Tibial nerve (tissue), 4 donors: ENCODE results near the gene CASTOR1.

ENCODE experiments used
- EP300 ChIP-seq, 2 donors: sonication (generic); formaldehyde crosslinking; IDR thresholded peaks; one replicate each; pipeline ENCODE4 v1.6.1; 2017; ENCODE audit warnings: antibody characterized with exemption in 2 of 2, mild to moderate bottlenecking in 1 of 2
- POLR2A ChIP-seq, 2 donors: fragments of 450-650 bp; IDR thresholded peaks; one replicate each; pipeline ENCODE4 v1.6.1; 2017; ENCODE audit warnings: antibody characterized with exemption in 2 of 2, mild to moderate bottlenecking in 2 of 2, moderate library complexity in 2 of 2
- TF ChIP-seq, protein P1 (sequence below), 5 experiments: fragments of 200-600 bp in 3 of 5; fragments of 450-650 bp in 2 of 5; sonication (generic) in 3 of 5; IDR thresholded peaks; one replicate each; pipeline ENCODE4 v1.5.1; 2016 to 2019; ENCODE audit warnings: antibody characterized with exemption in 5 of 5, mild to moderate bottlenecking in 3 of 5, moderate library complexity in 2 of 5

DNA sequence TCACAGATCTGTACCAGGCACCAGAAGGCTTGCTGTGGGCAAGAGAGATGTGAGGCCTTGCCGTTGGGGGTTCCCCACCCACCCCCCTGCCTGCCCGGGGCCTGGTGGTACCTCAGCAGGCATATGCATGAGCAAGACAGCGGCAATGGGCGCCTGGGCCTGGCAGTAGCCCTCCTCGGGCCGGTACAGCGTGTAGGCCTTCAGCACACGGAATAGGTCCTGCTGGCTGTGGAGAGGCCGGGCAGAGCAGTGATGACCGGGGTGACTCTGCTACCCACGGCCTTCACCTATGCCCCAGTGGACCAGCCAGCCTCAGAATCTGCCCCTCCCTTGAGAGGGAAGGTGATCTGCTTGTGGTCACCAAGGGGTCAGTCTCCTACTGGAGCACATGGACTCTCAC lies 5.5 kb upstream of the CASTOR1 start:
- TF ChIP-seq, protein P1, sequence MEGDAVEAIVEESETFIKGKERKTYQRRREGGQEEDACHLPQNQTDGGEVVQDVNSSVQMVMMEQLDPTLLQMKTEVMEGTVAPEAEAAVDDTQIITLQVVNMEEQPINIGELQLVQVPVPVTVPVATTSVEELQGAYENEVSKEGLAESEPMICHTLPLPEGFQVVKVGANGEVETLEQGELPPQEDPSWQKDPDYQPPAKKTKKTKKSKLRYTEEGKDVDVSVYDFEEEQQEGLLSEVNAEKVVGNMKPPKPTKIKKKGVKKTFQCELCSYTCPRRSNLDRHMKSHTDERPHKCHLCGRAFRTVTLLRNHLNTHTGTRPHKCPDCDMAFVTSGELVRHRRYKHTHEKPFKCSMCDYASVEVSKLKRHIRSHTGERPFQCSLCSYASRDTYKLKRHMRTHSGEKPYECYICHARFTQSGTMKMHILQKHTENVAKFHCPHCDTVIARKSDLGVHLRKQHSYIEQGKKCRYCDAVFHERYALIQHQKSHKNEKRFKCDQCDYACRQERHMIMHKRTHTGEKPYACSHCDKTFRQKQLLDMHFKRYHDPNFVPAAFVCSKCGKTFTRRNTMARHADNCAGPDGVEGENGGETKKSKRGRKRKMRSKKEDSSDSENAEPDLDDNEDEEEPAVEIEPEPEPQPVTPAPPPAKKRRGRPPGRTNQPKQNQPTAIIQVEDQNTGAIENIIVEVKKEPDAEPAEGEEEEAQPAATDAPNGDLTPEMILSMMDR (IDR thresholded peaks at IDR 0.05), result no peak
- TF ChIP-seq EP300 (IDR thresholded peaks at IDR 0.05), result no peak
- TF ChIP-seq POLR2A (IDR thresholded peaks at IDR 0.05), result no peak
